ENCODE results near the gene ZNF296. TPM values are rescaled to one million over a fixed set of nuclear protein-coding genes. Genes with fewer than 3 reads are reported as not detected.

Gene ZNF296
- total and polyA plus RNA-seq, 2 donors from 2014 or later, result 1.2 to 2.1 TPM

GRCh38 chr19:45023048-45023447, 53.2 kb downstream of the ZNF296 start:
- H3K36me3 ChIP-seq (ENCODE audit: control insufficient read depth in 2 of 3, insufficient read depth in 3 of 3, low read length in 3 of 3), result no peaks in the 10 kb centered on the region
- no peak overlapping the region for H3K27ac ChIP-seq (ENCODE audit: low read depth in 2 of 2, low read length in 2 of 2)
- intact Hi-C loops (cut with DNase I), result no loop called here
- no peaks in the 10 kb centered on the region for H3K9me3 ChIP-seq (ENCODE audit: control insufficient read depth in 2 of 3, insufficient read depth in 1 of 3, low read length in 3 of 3)
- no peak for TF ChIP-seq CTCF (IDR thresholded peaks at IDR 0.05; ENCODE audit: borderline replicate concordance, extremely low read depth, insufficient read depth)
- FAIRE-seq (no peak), DNase-seq (no peak)
- H3K4me3 ChIP-seq (ENCODE audit: low read length in 3 of 3), result no peak overlapping the region
- H3K4me1 ChIP-seq (ENCODE audit: control insufficient read depth in 2 of 3, insufficient read depth in 2 of 3, low read depth in 1 of 3, low read length in 3 of 3), result no peaks in the 10 kb centered on the region
- H3K27me3 ChIP-seq (ENCODE audit: control insufficient read depth, insufficient read depth, low read length), result no peaks in the 10 kb centered on the region
- H3K9ac ChIP-seq (ENCODE audit: low read length in 3 of 3), result no peak overlapping the region

- no peak overlapping the region for H3K27ac ChIP-seq (ENCODE audit: low read depth in 2 of 2, low read length in 2 of 2)
- no peaks in the 10 kb centered on the region for H3K36me3 ChIP-seq (ENCODE audit: control insufficient read depth in 2 of 3, insufficient read depth in 3 of 3, low read length in 3 of 3)
- TF ChIP-seq CTCF (IDR thresholded peaks at IDR 0.05; ENCODE audit: borderline replicate concordance, extremely low read depth, insufficient read depth), result no peak
- intact Hi-C loops (cut with DNase I), result no loop called here
- H3K9me3 ChIP-seq (ENCODE audit: control insufficient read depth in 2 of 3, insufficient read depth in 1 of 3, low read length in 3 of 3), result no peaks in the 10 kb centered on the region
- H3K27me3 ChIP-seq (ENCODE audit: control insufficient read depth, insufficient read depth, low read length), result no peaks in the 10 kb centered on the region
- no peaks in the 10 kb centered on the region for H3K4me1 ChIP-seq (ENCODE audit: control insufficient read depth in 2 of 3, insufficient read depth in 2 of 3, low read depth in 1 of 3, low read length in 3 of 3)
- DNase-seq (no peak), FAIRE-seq (no peak)
- H3K9ac ChIP-seq (ENCODE audit: low read length in 3 of 3), result no peak overlapping the region
- no peak overlapping the region for H3K4me3 ChIP-seq (ENCODE audit: low read length in 3 of 3)
These were observed 54.3 kb downstream of the ZNF296 start for GRCh38 chr19:45021971-45022370.

Other genes starting within 250 kb of the ZNF296 start
- gene NECTIN2, start 230.2 kb downstream of the ZNF296 start, total RNA-seq, result 110 TPM
- 111 TPM for gene NECTIN2, start 230.2 kb downstream of the ZNF296 start, polyA plus RNA-seq (ENCODE audit: insufficient read depth, low read depth, low replicate concordance)
- 45.4 TPM for gene TOMM40, start 185.2 kb downstream of the ZNF296 start, total RNA-seq
- gene TOMM40, start 185.2 kb downstream of the ZNF296 start, polyA plus RNA-seq (ENCODE audit: insufficient read depth, low read depth, low replicate concordance), result 51.5 TPM
- 122 TPM for gene APOE, start 170.7 kb downstream of the ZNF296 start, total RNA-seq
- gene APOE, start 170.7 kb downstream of the ZNF296 start, polyA plus RNA-seq (ENCODE audit: insufficient read depth, low read depth, low replicate concordance), result 2,837 TPM
- 11.8 TPM for gene APOC1, start 161.9 kb downstream of the ZNF296 start, total RNA-seq
- 16.7 TPM for gene APOC1, start 161.9 kb downstream of the ZNF296 start, polyA plus RNA-seq (ENCODE audit: insufficient read depth, low read depth, low replicate concordance)
- gene APOC4, start 134.2 kb downstream of the ZNF296 start, total RNA-seq, result not detected
- not detected for gene APOC4, start 134.2 kb downstream of the ZNF296 start, polyA plus RNA-seq (ENCODE audit: insufficient read depth, low read depth, low replicate concordance)
- 1.6 TPM for gene APOC2, start 130.4 kb downstream of the ZNF296 start, total RNA-seq
- 25.0 TPM for gene APOC2, start 130.4 kb downstream of the ZNF296 start, polyA plus RNA-seq (ENCODE audit: insufficient read depth, low read depth, low replicate concordance)
- 107 TPM for gene CLPTM1, start 121.1 kb downstream of the ZNF296 start, total RNA-seq
- 142 TPM for gene CLPTM1, start 121.1 kb downstream of the ZNF296 start, polyA plus RNA-seq (ENCODE audit: insufficient read depth, low read depth, low replicate concordance)
- gene RELB, start 75.0 kb downstream of the ZNF296 start, total RNA-seq, result 30.6 TPM
- gene RELB, start 75.0 kb downstream of the ZNF296 start, polyA plus RNA-seq (ENCODE audit: insufficient read depth, low read depth, low replicate concordance), result 10.3 TPM
- 83.6 TPM for gene CLASRP, start 37.4 kb downstream of the ZNF296 start, total RNA-seq
- gene CLASRP, start 37.4 kb downstream of the ZNF296 start, polyA plus RNA-seq (ENCODE audit: insufficient read depth, low read depth, low replicate concordance), result 38.0 TPM
- gene GEMIN7, start 2.8 kb upstream of the ZNF296 start, total RNA-seq, result 17.2 TPM
- 32.2 TPM for gene GEMIN7, start 2.8 kb upstream of the ZNF296 start, polyA plus RNA-seq (ENCODE audit: insufficient read depth, low read depth, low replicate concordance)
- 33.0 TPM for gene PPP1R37, start 16.7 kb upstream of the ZNF296 start, total RNA-seq
- gene PPP1R37, start 16.7 kb upstream of the ZNF296 start, polyA plus RNA-seq (ENCODE audit: insufficient read depth, low read depth, low replicate concordance), result 21.6 TPM
- gene NKPD1, start 84.5 kb upstream of the ZNF296 start, total RNA-seq, result 0.09 TPM
- not detected for gene NKPD1, start 84.5 kb upstream of the ZNF296 start, polyA plus RNA-seq (ENCODE audit: insufficient read depth, low read depth, low replicate concordance)
- 37.2 TPM for gene TRAPPC6A, start 101.8 kb upstream of the ZNF296 start, total RNA-seq
- 123 TPM for gene TRAPPC6A, start 101.8 kb upstream of the ZNF296 start, polyA plus RNA-seq (ENCODE audit: insufficient read depth, low read depth, low replicate concordance)
- 13.2 TPM for gene BLOC1S3, start 102.3 kb upstream of the ZNF296 start, total RNA-seq
- 5.2 TPM for gene BLOC1S3, start 102.3 kb upstream of the ZNF296 start, polyA plus RNA-seq (ENCODE audit: insufficient read depth, low read depth, low replicate concordance)
- gene EXOC3L2, start 168.9 kb upstream of the ZNF296 start, total RNA-seq, result 19.0 TPM
- gene EXOC3L2, start 168.9 kb upstream of the ZNF296 start, polyA plus RNA-seq (ENCODE audit: insufficient read depth, low read depth, low replicate concordance), result 15.4 TPM
- gene MARK4, start 174.8 kb upstream of the ZNF296 start, total RNA-seq, result 29.7 TPM
- 13.6 TPM for gene MARK4, start 174.8 kb upstream of the ZNF296 start, polyA plus RNA-seq (ENCODE audit: insufficient read depth, low read depth, low replicate concordance)
- gene CKM, start 246.4 kb upstream of the ZNF296 start, total RNA-seq, result not detected
- 1.3 TPM for gene CKM, start 246.4 kb upstream of the ZNF296 start, polyA plus RNA-seq (ENCODE audit: insufficient read depth, low read depth, low replicate concordance)

Data from kidney (tissue), 14 donors.